Measurements from ENCODE around the gene NRCAM.

NRCAM gene

DNA sequence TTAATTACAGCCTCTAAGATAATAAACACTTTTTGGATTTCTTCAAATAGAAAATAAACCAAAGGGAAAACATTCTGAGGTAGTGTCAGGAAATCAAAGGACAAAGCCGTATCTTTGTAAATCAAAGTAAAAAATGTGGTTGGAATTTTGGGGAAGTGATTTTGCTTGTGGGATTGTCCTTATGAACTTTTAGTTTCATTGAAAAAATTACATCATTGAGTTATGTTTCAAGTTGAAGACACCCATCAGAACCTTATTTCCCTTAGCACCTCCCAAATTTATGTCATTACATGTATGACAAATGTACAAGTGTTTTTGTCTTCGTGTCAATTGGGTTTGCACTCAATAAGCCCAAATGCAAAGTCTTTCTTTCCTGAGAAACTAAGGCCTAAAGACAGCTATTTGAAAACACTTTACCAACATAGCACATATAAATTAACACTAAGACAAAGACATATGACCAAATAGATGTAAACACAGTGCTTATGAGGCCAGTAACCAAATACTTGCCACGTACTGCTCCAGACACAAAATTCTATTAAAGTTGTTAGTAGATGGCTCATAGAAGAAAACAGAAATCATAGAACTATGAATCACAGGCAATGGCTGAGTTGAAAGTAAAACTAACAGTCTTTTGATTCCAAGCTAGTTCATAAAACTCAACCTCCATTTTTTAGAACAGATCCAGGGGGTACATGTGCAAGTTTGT, 299.2 kb downstream of the NRCAM start:
- DNase-seq (ENCODE audit: low read depth), result no peak

DNA sequence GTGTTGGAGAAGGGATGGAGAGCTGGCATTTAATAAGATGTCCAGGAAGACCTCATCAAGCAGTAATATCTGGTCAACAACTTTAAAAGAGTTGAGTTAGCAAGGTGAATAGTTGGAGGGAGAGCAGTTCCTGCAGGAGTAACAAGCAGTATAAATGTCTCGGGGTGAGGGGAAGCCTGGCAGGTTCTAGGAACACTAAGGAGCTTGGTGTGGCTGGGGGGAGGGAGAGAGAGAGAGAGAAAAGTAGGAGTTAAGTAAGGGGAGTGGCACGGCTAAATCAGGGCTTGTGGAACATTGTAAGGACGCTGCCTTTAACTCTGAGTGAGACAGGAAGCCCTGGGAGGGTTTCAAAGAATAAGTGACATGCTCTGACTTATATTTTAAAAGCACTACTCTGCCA, 304.0 kb downstream of the NRCAM start:
- no peak for DNase-seq (ENCODE audit: low read depth)

DNA sequence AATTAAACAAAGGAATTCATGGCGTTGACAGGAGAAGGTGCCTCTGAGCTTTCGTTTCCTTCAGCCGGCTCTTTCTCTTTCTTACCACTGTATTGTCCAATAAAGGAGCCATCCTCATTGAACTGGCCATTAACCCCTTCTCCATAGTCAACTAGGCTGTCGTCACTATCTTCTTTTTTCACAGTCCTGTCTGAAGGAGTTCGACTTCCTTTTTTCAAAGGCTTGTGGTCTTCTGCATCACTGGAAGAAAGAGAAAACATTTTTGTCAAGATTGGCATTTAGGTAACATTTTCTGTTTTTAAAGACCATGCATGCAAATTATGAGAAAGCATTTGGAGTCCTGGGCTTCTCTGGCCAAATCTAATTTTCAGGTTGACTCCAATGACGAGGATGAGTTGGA, 306.3 kb downstream of the NRCAM start:
- DNase-seq (ENCODE audit: low read depth), result no peak

DNA sequence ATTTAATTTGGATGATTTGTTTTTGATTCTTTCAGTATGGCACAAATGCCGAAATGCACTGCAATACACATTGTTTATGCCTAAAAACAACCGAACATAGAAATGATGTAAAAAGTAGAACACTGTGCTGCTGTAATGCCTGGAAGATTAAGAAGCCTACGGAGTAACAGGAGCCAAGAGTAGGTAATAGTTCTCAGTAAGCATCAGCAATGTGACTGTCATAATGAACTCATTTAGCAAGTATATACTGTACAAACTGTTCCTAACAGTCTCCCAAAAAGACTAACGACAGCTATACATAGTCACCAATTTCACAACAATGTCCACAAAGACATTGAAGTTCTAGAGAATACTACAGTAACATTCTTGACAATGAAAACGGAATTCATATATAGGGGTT, 307.1 kb downstream of the NRCAM start:
- DNase-seq (ENCODE audit: low read depth), result no peak

DNA sequence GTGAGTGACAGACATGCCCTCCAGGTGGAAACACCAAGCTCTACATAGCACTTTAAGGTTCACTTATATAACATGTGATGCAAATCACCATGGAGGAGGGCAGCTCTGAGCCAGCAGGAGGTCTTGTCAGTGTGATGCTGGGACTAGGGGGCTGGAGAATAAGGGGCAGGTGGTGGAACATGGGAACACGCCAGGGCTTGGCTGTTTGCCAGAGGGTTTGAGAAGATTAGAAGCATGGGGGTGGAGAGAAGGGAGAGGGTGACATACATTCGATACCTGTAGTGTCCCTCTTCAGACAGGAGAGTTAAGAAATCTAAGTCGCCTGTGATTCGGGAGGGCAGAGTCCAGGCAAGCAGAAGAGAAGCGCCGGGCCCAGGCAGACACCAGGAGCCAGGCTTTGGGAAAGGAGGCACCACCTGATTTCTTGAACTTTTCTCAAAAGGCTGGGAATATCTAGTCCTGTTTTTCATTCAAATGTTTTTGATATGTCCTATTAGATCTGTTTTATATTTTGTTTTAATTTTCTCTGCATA, 309.1 kb downstream of the NRCAM start:
- DNase-seq (ENCODE audit: low read depth), result no peak

DNA sequence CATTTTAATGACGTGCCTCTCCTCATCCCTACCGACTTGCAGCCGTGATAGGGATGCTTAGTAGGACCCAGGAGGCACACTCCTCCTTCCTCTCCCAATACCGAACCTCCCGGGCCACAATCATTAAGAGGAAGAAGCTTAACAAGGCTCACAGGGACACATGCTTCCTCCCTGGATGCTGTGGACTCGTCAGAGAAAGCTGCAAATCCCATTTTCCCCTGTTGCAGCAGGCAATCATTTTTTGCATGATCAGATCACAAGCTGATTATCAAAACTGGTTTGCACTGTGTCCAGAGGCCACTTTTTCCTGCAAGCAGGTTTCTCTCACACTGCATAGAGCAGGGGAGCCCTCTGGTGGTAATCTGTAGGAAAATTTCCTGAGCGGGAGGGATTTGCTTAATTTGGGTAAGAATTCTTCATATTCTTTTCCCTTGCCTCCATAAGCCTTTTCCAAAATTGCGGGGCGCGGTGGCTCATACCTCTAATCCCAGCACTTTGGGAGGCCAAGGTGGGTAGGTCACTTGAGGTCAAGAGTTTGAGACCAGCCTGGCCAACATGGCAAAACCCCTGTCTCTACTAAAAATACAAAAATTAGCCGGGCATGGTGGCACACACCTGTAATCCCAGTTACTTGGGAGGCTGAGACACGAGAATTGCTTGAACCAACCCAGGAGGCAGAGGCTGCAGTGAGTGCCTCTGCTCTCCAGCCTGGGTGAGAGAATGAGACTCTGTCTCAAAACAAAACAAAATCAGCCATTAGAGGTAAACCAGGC, 310.0 kb downstream of the NRCAM start:
- DNase-seq (ENCODE audit: low read depth), result peak; percentile 83

DNA sequence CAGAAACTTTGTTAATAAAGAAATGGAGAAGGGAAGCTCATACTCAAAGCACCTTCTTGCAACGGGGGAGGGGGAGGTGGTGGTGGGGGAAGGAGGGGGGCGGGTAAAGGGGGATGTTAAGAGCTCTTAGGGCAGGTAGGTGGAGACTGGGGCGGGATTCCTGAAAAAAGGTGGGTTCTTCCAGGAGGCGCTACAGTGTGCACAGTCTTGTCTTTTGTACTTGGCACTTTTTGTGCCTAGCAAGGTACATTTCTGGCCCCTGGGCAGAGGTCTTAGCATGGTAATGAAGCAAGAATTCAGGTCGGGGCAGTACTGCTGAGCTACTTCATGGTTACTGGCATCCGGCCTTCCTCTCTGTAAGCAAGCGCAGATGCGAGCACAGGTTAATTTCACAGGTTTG, 310.8 kb downstream of the NRCAM start:
- no peak for DNase-seq (ENCODE audit: low read depth)

DNA sequence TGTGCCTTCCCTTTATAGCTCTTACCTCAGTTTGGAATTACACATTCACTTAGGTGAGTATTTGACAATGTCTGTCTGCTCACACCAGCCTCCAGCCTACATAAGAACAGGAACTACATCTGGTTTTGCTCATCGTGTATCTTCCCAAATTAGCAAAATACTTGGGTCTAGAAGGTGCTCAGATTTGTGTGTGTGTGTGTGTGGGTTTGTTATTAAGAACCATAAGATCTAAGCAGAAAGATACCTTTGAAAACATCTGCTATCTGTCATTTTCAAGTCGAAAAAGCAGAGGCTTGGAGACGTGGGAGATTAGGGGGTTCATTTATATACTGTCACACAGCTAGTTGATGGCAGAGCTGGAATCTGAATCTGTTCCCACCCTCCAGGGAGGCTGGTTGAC, 311.3 kb downstream of the NRCAM start:
- DNase-seq (ENCODE audit: low read depth), result no peak

DNA sequence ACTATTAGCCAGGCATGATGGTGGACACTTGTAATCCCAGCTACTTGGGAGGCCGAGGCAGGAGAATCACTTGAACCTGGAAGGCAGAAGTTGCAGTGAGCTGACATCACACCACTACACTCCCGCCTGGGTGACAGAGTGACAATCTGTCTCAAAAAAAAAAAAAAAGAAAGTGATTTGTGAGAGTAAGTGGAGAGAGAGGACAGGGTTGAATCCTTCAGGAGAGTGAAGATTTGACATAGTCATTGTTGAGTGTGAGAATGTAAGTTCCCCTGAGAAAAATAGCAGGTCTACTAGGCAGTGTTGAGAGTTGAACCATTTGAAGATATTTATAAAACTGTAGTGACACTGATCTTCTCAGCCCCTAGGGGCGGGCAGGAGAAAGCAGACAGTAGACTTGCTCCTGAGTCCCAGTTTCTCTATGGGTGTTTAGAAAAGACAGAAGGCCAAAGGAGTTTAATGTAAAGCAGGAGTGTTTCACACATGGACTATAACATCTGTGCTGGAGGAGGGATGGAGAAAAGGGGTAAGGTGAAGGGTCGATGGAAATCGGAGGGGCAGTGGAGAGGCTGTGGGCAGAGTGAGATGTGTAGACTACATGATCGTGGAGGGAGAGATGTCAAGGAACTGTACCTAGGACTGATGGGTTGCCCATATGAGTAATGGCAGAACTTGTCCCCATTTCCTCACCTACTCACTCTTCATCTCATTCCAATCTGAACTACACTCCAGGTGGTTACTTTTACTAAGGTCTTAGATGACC, 312.4 kb downstream of the NRCAM start:
- no peak for DNase-seq (ENCODE audit: low read depth)

DNA sequence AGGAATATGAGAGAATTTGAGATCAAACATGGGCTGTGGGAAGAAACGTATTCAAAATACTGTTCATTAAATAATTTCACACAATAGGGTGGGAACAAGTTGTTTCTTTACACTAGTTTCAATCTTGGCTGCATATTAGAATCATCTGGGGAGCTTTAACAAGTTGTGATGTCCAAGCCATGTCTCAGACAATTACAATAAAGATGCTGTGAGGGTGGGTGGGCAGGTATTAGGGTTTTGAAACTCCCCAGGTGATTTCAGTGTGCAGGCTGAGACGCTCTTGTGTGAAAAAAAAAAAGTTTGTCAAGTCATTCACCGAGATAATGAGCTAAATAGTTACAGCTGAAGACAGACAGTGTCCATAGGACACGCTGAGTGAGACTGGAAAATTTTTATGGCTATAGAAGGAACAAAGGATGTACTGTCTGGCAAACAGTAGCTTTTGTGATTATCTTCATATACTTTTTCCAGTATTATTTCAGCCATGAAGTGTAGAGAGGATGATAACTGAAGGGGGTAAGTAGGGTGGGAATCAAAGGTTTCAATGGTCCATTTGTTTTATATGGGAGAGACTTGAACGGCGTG, 313.5 kb downstream of the NRCAM start:
- DNase-seq (ENCODE audit: low read depth), result no peak

DNA sequence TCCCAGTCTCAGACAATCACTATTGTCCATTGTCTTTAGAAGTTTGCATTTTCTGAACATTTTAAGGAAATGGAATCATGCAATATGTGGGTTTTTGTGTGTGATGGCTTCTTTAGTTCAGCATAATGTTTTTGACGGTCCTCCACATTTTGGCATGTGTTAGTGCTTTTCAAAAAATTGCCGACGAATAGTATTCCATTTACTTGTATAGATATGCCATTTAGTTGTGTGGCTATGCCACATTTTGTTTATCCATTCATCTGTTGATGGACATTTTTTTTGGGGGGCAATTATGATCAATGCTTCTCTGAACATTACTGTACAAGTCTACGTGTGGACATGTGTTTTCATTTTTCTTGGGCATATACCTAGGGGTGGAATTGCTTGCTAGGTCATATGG, 314.1 kb downstream of the NRCAM start:
- no peak for DNase-seq (ENCODE audit: low read depth)

DNA sequence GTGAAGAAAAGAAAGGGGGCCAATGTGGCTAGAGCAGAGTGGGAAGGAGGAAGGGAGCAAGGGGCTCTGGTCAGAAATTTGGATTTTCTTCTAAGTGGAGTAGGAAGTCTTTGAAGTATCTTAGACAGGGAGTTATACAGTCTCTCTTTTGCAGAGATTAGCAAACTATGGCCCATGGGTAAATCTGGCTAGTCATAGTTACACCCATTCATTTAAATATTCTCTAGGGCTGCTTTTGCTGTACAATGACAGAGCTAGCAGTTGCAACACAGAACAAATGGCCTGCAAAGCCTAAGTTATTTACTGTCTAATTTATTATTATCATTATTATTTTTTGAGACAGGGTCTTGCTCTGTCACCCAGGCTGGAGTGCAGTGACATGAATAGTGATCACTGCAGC, 315.6 kb downstream of the NRCAM start:
- DNase-seq (ENCODE audit: low read depth), result no peak

DNA sequence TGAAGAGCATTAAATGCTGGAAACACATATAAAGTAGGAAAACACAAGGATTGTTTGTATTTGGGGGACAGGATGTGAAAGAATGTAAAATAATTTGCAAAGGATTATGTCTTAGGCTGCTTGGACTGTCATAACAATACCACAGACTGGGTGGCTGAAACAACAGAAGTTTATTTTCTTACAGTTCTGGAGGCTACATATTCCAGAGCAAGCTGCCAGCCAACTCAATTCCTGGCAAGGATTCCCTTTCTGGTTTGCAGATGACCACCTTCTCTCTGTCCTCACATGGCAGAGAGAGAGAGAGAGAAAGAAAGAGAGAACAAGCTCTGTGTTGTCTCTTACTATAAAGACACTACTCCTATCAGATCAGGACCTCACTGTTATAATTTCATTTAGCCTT, 317.3 kb downstream of the NRCAM start:
- DNase-seq (ENCODE audit: low read depth), result no peak

DNA sequence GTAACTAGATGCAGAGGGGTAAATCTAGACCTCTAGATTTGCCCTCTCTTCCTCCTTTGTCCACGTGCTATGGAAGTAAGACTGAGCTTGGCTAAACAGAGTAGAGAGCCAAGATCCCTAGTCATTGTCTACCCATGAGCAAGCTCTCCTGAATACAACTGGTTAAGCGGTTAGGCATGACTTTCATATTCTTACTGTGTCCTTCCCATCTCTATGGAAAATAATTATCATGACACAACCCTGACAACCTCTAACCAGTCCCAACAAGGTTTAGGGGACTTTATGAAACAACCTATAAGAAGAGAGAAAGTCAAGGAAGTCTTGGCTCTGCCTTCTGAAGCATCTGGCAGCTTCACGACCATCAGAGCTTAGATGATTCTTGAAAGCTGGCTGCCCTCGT, 318.2 kb downstream of the NRCAM start:
- no peak for DNase-seq (ENCODE audit: low read depth)

DNA sequence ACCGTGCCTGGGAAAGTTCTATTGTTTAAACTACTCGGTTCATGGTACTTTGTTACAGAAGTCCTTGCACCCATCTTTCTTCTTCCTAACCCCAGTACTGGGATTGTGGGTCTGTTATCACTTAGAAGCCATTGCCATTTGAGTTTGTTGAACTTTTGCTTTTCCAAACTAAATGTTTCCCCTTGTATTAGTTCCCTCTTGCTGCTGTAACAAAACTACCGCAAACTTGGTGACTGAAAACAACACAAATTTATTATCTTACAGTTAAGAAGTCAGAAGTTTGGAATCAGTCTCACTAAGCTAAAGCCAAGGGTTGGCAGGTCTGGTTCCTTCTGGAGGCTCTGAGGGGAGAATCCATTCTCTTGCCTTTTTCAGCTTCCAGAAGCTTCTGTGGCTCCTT, 319.2 kb downstream of the NRCAM start:
- no peak for DNase-seq (ENCODE audit: low read depth)

DNA sequence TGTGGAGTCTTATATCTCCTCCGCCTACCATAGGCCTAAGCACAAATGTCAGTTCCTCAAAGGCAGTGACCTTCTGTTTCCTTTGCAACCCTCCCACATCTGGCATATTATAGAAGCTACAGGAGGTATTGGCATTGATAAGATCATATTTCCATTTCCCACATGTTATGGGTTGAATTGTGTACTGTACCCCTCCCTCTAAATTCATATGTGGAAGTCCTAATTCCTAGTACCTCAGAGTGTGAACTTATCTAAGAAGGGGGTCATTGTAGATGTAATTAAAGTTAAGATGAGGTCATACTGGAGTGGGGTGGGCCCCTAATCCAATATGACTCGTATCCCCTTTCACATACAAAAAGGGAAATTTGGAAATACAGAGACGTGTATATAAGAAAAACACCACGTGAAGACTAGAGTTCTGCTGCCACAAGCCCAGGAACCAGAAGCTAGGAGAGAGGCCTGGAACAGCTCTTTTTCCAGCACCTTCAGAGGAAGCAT, 320.0 kb downstream of the NRCAM start:
- DNase-seq (ENCODE audit: low read depth), result no peak

DNA sequence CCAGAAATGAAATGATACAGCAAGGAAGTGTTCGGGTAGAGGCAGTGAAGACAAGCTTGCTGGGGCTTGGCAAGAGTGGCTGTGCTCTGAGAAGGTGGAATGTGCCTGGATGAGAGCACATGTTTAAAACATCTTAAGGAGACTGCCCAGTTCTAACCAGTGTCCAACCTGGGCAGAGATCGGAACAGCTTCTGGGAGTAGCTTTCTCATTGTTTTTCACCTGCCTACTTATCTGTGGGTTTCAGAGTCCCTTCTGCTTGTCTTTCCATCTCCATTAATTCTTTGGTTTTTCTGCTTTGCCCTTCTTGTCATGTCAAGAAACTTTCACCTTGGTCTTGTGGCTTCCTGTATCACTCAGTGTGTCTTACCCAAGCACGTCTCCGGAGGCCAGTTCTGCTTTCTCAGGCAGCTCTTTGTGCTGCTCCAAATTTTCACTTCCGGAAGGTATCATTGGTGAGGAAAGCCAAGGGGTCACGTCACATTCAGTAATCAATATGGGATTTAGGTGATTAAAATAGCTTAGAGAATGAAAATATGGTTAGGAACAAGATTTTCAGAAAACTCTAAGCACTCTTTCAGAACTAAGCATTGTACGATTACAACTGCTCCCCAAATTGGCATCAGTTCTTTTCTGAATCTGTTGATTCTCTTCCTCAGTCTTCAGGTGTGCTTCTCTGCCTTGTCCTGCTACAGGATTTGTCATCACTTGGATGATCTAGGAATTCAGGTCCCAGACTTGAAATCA, 320.6 kb downstream of the NRCAM start:
- no peak for DNase-seq (ENCODE audit: low read depth)

DNA sequence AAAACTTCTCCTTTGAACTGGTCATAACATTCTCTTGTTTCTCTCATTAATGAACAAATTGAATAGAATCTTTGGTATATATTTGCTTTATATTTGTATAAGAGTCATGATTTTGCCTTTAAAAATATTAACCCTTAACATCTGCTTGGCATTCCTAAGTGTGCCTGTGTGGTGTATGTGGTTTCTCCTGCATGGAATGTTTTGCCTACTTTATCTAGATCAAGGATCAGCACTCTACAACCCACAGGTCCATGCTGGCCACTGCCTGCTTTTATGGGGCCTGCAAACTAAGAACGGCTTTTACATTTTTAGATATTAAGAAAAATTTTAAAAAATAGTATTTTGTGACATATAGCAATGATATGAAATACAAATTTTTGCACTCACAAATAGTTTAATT, 321.8 kb downstream of the NRCAM start:
- DNase-seq (ENCODE audit: low read depth), result no peak

DNA sequence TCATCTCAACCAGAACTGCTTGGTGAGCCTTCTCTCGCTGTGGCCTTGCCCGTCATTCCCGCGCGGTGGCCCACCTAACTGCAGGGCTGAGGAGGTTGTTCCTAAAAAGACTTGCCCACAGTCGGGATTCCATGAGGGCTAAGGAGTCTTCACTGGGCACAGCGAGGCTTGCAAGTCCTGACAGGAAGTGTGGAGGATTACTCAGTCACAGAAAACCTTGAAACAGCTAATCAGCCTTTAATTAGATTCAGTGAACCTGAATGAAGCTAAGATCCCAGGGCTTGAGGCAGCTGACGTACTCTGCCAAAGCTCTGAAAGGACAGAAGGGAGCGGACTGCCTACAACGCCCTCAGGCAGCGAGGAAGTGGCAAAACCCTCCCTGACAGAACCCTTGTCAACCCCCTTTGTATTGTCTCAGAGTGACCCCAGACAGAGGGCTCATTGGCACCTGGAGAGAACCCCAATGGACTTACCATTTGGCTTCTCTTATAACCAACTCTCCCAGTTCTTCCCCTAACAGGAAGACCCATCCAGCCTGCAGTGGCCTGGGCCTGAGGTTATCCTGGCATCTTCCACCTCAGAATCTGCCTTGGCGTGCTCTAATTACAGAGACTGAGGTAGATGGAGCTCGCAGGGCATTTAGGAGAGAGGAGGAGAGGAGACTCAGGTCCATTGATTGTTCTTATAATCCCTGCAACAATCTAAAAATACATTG, 323.5 kb downstream of the NRCAM start:
- no peak for DNase-seq (ENCODE audit: low read depth)

DNA sequence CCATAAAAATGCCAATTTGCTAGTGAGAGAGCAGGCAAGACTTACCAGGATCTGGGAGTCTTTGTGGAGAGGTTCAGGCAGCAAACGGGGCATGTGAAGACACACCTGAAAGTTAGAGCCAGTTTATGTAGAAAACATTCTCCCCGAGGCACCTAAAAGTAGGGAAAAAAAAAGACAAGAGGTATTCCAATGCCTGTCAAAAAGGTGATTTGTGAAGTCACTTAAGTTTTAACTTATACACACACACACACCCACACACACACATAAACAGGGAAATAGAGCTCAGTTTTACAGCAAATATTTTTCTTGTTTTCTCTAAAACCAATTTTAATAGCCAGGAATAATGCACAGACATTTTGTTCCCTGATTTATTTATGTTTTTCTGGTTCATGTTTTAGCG, 326.0 kb downstream of the NRCAM start, which contains the start of gene LAMB4:
LAMB4 (minus strand) TSS at position 101 of the 400 bp plus-strand sequence. CDS start 7,197 bp downstream, outside the sequence.
- DNase-seq (ENCODE audit: low read depth), result no peak

Data from fibroblast of the conjunctiva (primary cell).